Measurements from ENCODE around the gene OXNAD1.

The OXNAD1 gene, protein sequence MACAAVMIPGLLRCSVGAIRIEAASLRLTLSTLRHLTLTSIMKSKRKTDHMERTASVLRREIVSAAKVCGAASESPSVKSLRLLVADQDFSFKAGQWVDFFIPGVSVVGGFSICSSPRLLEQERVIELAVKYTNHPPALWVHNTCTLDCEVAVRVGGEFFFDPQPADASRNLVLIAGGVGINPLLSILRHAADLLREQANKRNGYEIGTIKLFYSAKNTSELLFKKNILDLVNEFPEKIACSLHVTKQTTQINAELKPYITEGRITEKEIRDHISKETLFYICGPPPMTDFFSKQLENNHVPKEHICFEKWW

DNA sequence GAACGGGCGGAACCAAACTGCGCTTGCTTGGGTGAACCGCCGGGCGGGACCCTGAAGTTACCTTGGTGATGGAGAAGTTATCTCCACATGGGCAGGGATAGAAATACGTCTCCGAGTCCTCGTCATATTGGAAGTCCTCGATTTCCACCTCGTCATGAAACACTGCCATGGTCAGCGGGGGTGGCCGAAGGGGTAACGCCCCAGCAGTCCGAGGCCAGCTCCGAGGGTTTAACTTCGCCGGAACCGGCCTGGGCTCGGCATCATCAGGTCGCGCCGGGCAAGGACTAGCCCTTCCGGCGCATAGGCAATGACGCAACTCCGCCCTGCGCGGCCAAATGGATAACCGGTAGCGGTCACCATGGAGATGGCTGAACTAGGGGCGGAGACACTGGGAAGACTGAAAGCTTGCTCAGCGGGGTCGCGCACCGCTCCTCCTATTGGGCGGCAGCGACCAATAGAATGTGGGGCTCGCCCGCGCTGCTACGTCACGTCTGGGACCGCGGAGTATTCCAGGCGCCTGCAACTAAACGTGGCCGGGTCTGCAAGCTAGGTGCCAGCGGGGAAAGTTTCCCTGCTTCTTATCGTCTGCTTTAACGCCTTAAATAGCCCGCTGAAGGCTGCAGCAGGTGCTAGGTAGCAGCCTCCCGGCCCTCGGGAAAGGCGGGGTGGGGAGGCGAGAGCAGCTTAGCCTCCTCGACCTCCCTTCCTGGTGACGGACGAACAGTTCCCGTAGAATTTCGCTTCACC is at the start of gene OXNAD1, which contains the start of gene DPH3:
TSS of gene OXNAD1 (plus strand) at position 505 of the 747 bp plus-strand sequence. CDS start 5,741 bp downstream, outside the sequence.
TSS of gene DPH3 (minus strand) at position 236 of the 747 bp plus-strand sequence. CDS start at position 169, 67 bp downstream.
- peak; percentile 99 for DNase-seq (ENCODE audit: low read depth)

DNA sequence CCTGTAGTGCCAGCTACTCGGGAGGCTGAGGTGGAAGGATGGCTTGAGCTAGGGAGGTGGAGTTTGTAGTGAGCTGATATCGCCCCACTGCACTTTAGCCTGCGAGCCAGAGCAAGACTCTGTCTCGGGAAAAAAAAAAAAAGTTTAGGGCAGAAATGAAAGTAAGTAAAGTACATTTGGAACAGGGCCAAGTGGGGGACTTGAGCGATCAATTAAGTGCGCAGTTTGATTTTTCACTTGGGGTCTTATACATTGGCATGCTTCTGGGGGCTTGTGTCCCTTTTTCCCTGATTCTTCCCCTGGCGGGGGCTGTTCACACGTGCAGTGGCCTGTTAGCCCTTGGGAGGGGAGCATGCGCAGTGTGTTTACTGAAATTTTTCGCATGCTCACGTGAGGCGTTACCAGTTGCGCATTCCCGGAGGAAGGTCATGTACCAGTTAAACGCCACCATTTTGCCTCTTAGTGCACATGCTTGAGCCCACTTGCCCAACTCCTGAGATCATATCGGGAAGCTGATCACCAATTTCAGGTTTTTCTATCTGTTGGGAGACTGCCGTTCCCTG is 48.6 kb upstream of the OXNAD1 start:
- DNase-seq (ENCODE audit: low read depth), result no peak

DNA sequence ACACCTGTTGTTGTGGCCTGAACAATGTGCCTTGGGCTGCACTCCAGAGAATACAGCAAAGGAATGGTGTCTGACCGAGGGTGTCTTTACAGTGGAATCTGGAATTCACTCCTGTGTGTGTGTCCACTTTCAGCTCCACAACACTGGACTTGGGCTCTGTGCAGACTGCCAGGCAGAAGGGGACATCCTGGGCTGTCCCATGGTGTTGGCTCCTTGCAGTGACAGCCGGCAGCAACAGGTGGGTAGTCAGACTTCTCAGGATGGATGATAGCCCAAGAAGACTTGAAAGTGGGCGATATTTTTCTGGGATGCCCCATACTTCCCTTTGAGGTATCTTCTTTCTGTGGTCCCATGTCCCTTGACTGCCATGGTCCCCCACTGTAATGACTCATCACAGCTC is 45.2 kb upstream of the OXNAD1 start:
- no peak for DNase-seq (ENCODE audit: low read depth)

DNA sequence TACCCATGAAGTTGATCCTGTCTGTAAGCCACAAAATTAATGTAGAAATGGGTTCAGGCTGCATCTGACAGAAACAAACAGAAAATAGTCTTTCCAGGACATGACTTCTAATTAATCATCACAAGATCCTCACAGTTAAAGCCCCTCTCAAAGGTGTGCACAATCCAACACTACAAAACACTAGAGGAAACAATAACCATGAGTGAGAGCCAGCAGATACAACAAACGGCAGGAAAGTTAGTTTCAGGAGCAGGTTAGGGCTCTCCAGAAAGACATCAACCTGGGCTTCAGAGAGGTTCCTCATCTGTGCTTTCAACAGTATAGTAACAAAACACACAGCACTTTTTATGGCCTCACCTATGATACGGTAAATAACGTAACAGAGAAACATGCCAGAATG is 43.0 kb upstream of the OXNAD1 start:
- no peak for DNase-seq (ENCODE audit: low read depth)

DNA sequence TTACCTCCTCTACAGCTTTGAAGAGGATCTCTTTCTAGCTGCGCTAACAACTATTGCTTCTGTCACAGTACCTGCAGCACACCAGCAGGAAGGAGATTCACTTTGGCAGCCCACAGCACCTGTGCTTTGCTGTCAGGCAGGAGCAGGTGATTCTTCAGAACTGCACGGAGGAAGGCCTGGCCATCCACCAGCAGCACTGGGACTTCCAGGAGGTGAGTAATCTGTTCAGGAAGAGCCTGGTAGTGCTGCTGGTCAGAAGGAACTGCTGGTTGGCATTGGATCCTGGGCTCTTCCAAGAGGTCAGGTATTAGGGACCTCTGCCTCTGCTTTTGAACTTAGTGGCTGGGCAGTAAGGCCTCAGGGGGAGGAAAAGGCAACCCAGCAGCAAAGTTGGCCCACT is 42.5 kb upstream of the OXNAD1 start:
- DNase-seq (ENCODE audit: low read depth), result no peak

DNA sequence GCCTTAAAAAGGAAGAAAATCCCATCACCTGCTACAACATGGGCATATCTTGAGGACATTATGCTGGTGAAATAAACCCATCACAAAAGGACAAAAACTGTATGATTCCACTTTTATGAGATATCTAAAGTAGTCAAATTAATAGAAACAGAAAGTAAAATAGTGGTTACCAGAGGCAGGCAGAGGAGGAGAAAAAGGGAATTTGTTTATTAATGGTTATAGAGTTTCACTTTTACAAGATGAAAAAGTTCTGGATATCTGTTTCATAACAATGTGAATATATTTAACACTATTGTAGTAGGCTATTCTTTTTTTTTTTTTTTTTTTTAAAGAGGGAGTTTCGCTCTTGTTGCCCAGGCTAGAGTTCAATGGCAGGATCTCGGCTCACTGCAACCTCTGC is 40.7 kb upstream of the OXNAD1 start:
- no peak for DNase-seq (ENCODE audit: low read depth)

DNA sequence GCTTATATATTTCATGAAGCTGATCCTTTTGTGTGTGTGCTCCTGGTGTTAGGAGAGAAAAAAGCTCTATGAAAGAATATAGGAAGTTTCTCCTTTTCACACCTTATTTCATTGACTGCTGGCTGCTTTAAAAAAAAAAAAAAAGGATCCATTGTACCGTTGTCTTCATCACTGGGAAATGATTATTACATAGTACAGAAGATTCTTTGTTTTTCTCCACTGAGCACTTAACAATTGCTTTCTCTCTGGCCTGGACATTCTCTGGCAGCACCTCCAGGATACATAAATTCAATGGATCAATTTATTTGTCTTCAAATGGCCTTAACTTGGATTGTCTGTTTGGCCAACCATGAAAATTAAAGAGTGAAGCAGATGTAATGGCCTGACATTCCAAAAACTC is 37.4 kb upstream of the OXNAD1 start:
- DNase-seq (ENCODE audit: low read depth), result no peak

DNA sequence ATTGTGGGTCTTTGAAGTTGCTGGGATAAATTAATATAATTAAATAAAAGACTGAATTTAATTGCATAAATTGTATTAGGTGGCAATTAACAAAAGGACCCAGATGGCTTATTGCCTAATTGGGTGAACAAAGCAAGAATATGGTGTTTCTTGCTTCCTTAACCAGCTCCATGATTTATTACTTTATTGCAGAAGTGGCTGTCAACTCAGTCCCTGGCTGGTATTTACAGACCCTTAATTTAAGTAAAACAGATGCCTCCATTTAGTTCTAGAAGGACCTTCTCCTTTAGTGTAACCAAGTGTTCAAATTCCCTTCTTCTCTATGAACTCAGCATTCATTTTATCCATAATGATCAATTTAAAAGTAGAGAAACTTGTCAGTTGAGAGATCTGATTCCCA is 35.3 kb upstream of the OXNAD1 start:
- DNase-seq (ENCODE audit: low read depth), result no peak

DNA sequence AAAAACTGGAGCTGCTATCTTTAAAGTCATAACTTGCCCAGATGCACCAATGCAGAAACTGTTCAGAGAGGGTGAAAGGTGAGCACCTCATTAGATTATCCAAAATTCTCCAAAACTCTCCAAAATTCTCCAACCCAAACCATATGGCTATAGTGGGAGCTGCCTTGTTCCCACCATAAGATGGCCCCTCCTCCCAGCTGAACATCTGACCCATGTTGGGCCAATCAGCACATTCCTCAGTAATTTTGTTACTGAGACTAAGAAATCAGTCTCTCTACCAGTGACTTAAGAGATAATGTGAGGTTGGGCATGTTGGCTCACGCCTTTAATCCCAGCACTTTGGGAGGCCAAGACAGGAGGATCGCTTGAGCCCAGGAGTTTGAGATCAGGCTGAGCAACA is 33.0 kb upstream of the OXNAD1 start:
- DNase-seq (ENCODE audit: low read depth), result no peak

DNA sequence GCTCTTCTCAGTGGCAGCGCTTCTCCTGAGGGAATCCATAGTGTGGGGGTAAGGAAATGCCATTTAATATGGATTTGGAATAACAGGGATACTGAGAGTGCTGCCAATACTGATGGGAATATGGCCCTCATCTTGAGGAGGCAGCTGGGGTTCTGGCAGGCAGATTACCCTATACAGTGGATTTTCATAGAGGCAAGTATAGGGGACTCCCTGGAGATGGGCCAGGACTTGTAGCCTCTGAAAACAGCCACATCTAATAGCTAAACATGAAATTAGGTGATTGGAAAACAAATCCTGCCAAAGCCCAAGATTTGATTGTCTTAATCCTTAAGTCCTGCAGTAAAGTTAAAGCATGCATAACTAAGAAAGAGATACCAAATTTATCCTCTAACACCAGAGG is 31.2 kb upstream of the OXNAD1 start:
- DNase-seq (ENCODE audit: low read depth), result no peak

DNA sequence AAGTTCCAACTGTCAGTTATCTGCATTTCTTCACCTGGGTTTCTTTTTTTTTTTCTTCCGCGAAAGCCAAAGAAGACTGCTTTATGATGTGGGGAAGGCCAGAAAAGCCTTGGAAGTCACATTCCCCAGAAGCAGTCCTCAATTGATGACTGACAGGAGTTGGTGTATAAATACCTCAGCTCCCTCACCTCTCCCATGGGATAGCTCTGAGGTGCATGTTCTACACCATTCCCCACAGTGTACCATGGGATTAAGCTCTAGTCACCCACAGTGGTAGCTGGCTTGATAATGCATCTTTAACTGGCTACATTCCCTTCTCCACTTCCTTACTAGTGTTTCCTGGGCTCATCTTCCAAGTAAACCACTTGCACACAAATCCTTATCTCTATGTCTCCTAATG is 30.7 kb upstream of the OXNAD1 start:
- DNase-seq (ENCODE audit: low read depth), result no peak

DNA sequence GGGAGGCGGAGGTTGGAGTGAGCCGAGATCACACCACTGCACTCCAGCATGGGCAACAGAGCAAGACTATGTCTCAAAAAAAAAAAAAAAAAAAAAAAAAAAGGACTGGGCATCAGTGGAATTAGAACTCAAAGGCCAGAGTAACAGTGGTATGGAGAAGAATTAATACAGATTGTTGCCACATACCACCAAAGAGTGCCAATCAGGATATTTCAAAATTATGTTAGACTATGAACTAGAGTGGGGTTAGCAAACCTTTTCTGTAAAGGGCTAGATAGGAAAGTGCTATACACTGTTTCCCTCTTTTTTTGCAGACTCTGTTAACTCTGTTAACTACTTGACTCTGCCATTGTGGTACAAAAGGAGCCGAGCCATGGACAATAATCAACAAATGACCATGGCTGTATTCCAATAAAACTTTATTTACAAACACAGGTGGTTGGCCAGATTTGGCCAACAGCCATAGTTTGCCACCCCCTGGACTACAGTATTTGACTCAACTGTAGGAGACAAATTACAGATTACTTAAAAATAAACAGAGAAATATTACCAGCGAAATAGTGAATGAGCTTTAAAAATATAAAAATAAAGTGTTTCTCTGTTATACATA is 28.9 kb upstream of the OXNAD1 start:
- no peak for DNase-seq (ENCODE audit: low read depth)

DNA sequence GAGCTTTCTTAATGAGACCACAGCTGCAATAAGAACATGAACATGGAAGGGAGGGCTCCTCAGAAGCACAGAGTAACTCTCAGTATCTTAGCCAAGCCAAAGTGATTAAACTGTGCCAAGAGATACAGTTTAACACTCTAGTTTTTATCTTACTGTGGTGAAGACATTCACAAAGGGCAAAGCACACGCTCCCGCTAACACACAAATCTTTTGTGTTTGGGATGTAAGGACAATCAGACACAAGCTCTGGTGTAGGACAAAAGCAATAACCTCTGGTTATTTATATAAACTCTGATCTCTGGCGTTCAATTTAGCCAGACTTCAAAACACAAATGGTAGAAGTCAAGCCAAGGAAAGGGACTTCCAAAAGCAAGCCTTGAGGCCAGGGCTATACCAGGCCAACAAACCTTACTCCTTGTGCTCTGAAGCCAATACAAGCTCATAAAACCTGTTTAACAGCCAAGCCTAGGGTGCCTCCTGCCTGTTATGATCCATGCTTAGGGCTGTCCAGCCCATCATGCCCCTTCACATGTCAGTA is 28.1 kb upstream of the OXNAD1 start:
- DNase-seq (ENCODE audit: low read depth), result no peak

DNA sequence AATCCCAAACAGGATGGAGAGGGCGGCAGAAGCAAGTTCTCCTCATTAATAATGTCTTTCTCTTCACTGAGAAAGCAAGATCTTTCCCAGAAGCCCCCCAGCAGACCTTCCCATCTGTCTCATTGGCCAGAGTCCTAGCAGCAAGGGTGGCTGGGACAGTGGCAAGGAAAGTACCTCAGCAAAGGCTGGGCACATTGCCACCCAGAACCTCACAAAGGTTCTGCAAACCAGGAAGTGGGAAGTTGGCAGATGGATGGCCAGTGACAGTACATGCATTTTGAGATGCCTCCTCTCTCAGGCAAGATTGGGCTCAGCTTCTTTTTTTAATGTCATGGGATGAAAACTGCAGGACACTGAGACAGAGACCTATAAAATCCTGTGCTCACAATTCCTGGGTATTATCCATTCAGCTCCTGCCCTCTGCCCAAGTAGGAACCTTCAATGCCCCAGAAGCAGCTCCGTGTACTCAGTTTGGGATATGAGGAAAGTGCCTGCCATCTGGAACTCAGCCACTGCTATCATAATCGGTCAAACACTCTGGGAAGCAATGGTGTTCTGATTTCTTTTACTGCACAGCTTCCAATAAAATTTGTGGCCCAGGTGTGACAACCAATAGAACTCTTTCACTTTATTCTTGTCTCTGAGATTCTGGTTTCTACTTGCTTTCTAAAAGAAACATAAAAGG is 25.8 kb upstream of the OXNAD1 start:
- DNase-seq (ENCODE audit: low read depth), result no peak

DNA sequence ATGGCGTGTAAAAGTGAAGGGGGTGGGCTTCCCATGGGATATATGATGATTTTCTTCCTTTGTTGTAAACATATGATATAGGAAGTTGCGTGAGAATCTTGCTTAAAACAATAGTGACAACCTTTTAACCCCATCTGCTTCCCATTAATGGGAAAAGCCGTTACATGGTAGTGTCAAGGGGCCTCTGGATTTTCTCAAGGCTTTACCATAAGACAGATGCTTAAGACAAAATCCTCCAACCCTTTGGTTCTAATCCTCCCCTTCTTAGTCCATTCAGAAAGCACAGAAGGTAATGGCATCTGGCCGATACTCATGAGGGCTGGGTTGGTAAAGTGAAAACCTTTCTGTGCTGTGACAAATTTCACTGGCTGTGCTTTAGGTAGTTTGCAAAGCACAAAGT is 25.2 kb upstream of the OXNAD1 start:
- peak; percentile 43 for DNase-seq (ENCODE audit: low read depth)

DNA sequence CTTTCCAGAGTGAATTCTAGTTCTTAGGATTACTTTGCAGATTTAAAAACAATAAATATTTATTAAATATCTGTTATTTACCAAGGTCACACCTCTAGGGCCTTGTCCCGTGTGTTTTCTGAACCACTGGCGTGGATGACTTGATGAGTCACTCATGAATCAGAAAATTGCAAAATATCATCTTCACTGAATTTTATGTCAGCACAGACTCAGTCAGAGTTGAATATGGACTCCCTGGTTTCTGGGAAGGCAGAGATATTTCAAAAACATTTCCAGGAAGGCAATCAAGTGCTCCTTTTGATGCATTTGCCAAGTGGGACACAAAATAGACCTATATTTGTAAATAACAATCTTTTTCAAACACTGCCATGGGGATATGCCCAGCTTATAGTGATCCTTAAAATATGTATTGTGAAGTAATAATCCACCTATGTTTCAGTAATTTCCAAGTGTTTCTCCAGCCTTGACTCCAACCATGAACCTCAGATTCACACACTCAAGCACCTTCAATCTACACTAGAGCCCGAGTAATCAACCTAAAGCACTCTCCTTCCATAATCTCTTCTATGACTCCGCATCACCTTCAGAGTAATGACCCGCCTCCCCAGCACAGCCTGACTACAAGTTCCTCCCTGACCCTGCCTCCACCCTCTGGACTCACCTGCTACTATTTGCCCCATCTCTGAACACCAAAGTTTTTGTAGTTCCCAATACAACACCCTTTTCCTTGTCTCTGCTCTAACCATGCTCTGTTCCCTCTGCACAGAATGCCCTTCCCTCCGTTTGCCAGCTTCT is 24.6 kb upstream of the OXNAD1 start:
- DNase-seq (ENCODE audit: low read depth), result peak; percentile 54

DNA sequence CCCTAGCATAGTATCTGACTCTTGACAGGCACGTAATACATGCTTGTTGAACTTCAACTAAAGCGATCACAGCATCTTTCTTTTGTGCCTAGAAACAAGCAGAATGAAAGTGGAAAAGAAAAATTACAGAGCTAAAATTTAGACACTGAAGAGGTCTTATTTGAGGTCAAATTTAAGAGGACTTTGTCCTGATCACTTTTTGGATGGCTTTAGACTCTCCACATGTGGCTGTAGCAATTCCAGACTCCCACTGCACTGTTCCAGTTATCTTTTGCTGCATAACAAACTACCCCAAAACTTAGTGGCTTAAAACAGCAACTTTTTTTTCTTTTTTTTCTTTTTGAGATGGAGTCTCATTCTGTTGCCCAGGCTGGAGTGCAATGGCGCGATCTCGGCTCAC is 23.8 kb upstream of the OXNAD1 start:
- DNase-seq (ENCODE audit: low read depth), result no peak

DNA sequence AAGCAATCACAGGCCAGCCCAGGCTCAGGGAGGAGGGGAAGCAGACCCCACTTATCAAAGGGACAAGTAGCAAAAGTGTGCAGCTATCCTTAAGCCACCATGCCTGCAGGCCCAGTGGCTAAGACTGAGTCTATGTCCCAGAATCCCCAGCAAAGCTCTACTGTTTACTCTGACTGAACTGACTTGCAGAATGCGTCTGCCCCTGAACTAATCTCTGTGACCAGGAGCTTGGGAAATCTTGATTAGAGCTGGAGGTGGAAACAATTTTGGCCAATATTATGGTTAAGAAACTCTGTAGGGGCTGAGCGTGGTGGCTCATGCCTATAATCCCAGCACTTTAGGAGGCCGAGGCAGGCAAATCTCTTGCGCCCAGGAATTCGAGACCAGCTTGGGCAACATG is 22.8 kb upstream of the OXNAD1 start:
- no peak for DNase-seq (ENCODE audit: low read depth)

DNA sequence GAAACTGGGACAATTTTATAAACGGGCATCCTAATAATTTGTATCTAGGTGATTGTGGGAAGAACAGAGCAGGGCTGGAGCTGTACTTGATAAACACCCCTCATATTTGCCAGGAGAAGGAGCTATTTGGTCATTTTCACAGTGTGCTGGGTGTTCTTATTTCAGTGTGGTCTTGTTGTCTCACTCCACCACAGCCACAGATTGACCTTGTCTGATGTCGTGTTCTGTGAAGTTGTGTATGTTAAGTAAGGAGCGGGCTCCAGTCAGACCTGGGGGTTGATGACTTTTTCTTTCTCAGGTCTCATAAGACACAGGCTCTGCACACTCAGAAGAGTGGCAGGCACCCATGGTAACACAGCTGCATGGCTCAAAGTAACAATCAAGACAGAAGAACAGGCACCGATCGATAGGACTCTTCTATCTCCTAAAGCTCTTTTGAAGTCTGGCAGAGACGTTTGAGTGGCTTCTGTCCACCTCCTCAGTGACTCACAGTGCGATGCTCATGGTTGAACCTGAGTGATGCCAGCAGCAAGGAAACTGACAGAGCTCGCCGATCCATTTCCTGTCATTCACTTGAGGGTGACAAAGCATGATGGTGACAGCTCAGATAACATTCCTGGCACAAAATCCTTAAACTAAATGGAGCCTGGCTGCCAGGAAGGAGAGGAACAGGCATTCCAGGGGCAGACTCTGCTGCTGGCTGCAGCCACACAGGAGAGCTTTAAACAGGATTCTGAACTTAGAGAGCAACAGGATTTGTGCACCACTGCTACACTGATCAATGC is 21.1 kb upstream of the OXNAD1 start:
- DNase-seq (ENCODE audit: low read depth), result no peak

DNA sequence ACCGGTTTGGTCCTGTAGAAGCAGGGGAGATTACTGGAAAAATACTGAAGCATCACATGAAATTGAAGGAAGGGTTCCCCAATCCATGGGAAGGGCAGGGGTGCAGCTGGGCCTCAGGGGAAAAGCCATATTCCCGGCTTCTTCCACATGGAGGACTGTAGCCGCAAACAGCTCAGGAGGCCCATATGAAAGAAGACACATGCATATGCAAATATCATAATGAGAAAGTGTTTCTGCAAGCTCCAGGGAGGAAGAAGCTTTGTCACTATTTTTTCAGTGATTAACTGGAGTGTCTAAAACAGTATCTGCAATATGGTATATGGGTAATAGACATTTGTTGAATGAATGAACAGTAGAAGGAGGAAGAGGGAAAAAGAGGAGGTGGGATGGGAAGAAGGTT is 19.4 kb upstream of the OXNAD1 start:
- no peak for DNase-seq (ENCODE audit: low read depth)

Measured in fibroblast of the conjunctiva (primary cell).